ENCODE results near the gene PCDHA12. TPM values are rescaled to one million over a fixed set of nuclear protein-coding genes. Genes with fewer than 3 reads are reported as not detected.

The PCDHA12 gene
- polyA plus RNA-seq, 4 donors = 0.07 to 0.14 (median 0.11) TPM; not detected in 1

- peak; percentile 15 to 55 (median 46) for DNase-seq (ENCODE audit: low read depth in 4 of 4, low spot score in 2 of 4)
Observed at GRCh38 chr5:140926443-140927227, 51.5 kb downstream of the PCDHA12 start.

- no peak for DNase-seq (ENCODE audit: low read depth in 4 of 4, low spot score in 2 of 4)
Observed at GRCh38 chr5:140927228-140927573, 52.1 kb downstream of the PCDHA12 start.

Other genes starting within 250 kb of the PCDHA12 start
- 10 to 100 TPM in 2 of 4 donors, 1 to 10 TPM in 2; 6.0 to 11.7 (median 9.5) TPM for gene CD14, start 242.1 kb upstream of the PCDHA12 start, polyA plus RNA-seq (ENCODE audit: insufficient read length in 4 of 4)
- gene TMCO6, start 235.9 kb upstream of the PCDHA12 start, polyA plus RNA-seq (ENCODE audit: insufficient read length in 4 of 4) = 10 to 100 TPM; 12.5 to 23.1 (median 18.2) TPM
- 100 to 1,000 TPM in 1 of 4 donors, 10 to 100 TPM in 3; 76.4 to 116 (median 84.2) TPM for gene NDUFA2, start 227.7 kb upstream of the PCDHA12 start, polyA plus RNA-seq (ENCODE audit: insufficient read length in 4 of 4)
- gene IK, start 227.5 kb upstream of the PCDHA12 start, polyA plus RNA-seq (ENCODE audit: insufficient read length in 4 of 4) = 100 to 1,000 TPM; 149 to 185 (median 162) TPM
- 10 to 100 TPM; 12.5 to 21.3 (median 16.9) TPM for gene WDR55, start 210.4 kb upstream of the PCDHA12 start, polyA plus RNA-seq (ENCODE audit: insufficient read length in 4 of 4)
- gene DND1, start 201.7 kb upstream of the PCDHA12 start, polyA plus RNA-seq (ENCODE audit: insufficient read length in 4 of 4) = under 1 TPM in 2 of 4 donors, not detected in 2; 0.21 to 0.77 TPM
- gene HARS1, start 183.9 kb upstream of the PCDHA12 start, polyA plus RNA-seq (ENCODE audit: insufficient read length in 4 of 4) = 10 to 100 TPM; 63.2 to 86.8 (median 73.3) TPM
- 10 to 100 TPM; 37.4 to 60.3 (median 49.2) TPM for gene HARS2, start 183.9 kb upstream of the PCDHA12 start, polyA plus RNA-seq (ENCODE audit: insufficient read length in 4 of 4)
- 100 to 1,000 TPM in 3 of 4 donors, 10 to 100 TPM in 1; 99.1 to 164 (median 111) TPM for gene ZMAT2, start 174.9 kb upstream of the PCDHA12 start, polyA plus RNA-seq (ENCODE audit: insufficient read length in 4 of 4)
- under 1 TPM in 3 of 4 donors, not detected in 1; 0.05 to 0.12 (median 0.07) TPM for gene PCDHA1, start 89.2 kb upstream of the PCDHA12 start, polyA plus RNA-seq (ENCODE audit: insufficient read length in 4 of 4)
- under 1 TPM; 0.13 to 0.46 (median 0.19) TPM for gene PCDHA2, start 80.5 kb upstream of the PCDHA12 start, polyA plus RNA-seq (ENCODE audit: insufficient read length in 4 of 4)
- gene PCDHA3, start 74.3 kb upstream of the PCDHA12 start, polyA plus RNA-seq (ENCODE audit: insufficient read length in 4 of 4) = under 1 TPM; 0.21 to 0.64 (median 0.38) TPM
- gene PCDHA4, start 68.2 kb upstream of the PCDHA12 start, polyA plus RNA-seq (ENCODE audit: insufficient read length in 4 of 4) = 1 to 10 TPM in 2 of 4 donors, under 1 TPM in 2; 0.49 to 1.7 (median 0.91) TPM
- under 1 TPM; 0.05 to 0.24 (median 0.14) TPM for gene PCDHA5, start 53.7 kb upstream of the PCDHA12 start, polyA plus RNA-seq (ENCODE audit: insufficient read length in 4 of 4)
- gene PCDHA6, start 47.3 kb upstream of the PCDHA12 start, polyA plus RNA-seq (ENCODE audit: insufficient read length in 4 of 4) = under 1 TPM; 0.35 to 0.75 (median 0.49) TPM
- under 1 TPM; 0.22 to 0.44 (median 0.34) TPM for gene PCDHA7, start 41.0 kb upstream of the PCDHA12 start, polyA plus RNA-seq (ENCODE audit: insufficient read length in 4 of 4)
- under 1 TPM in 3 of 4 donors, not detected in 1; 0.03 to 0.05 (median 0.05) TPM for gene PCDHA8, start 34.1 kb upstream of the PCDHA12 start, polyA plus RNA-seq (ENCODE audit: insufficient read length in 4 of 4)
- gene PCDHA9, start 26.9 kb upstream of the PCDHA12 start, polyA plus RNA-seq (ENCODE audit: insufficient read length in 4 of 4) = under 1 TPM in 3 of 4 donors, not detected in 1; 0.03 to 0.12 (median 0.05) TPM
- gene PCDHA10, start 19.4 kb upstream of the PCDHA12 start, polyA plus RNA-seq (ENCODE audit: insufficient read length in 4 of 4) = 1 to 10 TPM in 1 of 4 donors, under 1 TPM in 3; 0.13 to 1.1 (median 0.75) TPM
- under 1 TPM; 0.21 to 0.54 (median 0.36) TPM for gene PCDHA11, start 6.4 kb upstream of the PCDHA12 start, polyA plus RNA-seq (ENCODE audit: insufficient read length in 4 of 4)
- under 1 TPM in 3 of 4 donors, not detected in 1; 0.03 to 0.07 (median 0.05) TPM for gene PCDHA13, start 6.8 kb downstream of the PCDHA12 start, polyA plus RNA-seq (ENCODE audit: insufficient read length in 4 of 4)
- gene PCDHAC1, start 51.0 kb downstream of the PCDHA12 start, polyA plus RNA-seq (ENCODE audit: insufficient read length in 4 of 4) = under 1 TPM; 0.03 to 0.17 (median 0.08) TPM
- under 1 TPM; 0.49 to 0.69 (median 0.62) TPM for gene PCDHAC2, start 91.2 kb downstream of the PCDHA12 start, polyA plus RNA-seq (ENCODE audit: insufficient read length in 4 of 4)
- gene PCDHB1, start 176.1 kb downstream of the PCDHA12 start, polyA plus RNA-seq (ENCODE audit: insufficient read length in 4 of 4) = under 1 TPM; 0.08 to 0.10 (median 0.09) TPM
- 1 to 10 TPM; 3.9 to 8.5 (median 6.3) TPM for gene PCDHB2, start 219.3 kb downstream of the PCDHA12 start, polyA plus RNA-seq (ENCODE audit: insufficient read length in 4 of 4)
- 1 to 10 TPM; 3.0 to 4.7 (median 3.5) TPM for gene PCDHB3, start 225.2 kb downstream of the PCDHA12 start, polyA plus RNA-seq (ENCODE audit: insufficient read length in 4 of 4)
- 1 to 10 TPM; 1.3 to 2.0 (median 2.0) TPM for gene PCDHB4, start 246.5 kb downstream of the PCDHA12 start, polyA plus RNA-seq (ENCODE audit: insufficient read length in 4 of 4)